ENCODE data around the gene IFNAR1. TPM values are rescaled to one million over a fixed set of nuclear protein-coding genes. Genes with fewer than 3 reads are reported as not detected.

The IFNAR1 gene
- total and polyA plus RNA-seq, 9 of the 15 experiments (the other 6 are each of a cell fraction or from before 2014, with no cell fraction given): 8.6 to 31.8 (median 14.8) TPM

DNA sequence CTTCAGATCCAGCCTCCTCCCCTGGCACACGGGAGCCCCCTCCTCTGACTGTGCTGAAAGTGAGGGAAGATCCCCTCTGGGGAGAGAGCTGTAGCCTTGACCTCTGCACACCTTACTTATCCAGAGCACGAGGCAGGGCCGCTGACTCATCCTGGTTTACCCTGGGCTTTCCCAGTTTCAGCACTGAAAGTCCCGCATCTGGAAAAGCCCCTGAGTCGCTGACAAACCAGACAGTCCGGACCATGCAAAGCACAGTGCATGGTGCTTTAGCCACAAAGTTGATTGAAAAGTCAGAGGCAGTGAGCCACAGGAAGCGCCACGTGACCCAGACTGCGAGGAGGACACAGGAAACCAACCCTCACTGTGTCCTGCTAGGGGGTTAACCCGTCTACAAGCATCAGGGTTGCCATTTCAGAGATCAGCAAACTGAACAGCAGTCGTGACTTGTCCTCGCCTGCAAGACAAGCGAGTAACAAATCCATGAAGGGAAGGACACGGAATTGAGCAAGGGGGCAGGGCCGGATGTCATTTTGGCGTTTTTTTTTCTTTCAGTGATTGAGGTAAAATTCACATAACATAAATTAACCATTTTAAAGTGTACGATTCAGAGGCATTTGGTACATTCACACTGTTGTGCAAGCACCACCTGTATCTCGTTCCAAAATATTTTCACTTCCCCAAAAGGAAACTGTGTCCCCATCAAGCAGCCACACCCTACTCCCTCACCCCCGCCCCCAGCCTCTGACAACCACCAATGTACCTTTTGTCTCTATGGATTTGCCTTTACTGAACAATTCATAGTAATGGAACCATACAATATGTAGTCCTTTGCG, 58.5 kb downstream of the IFNAR1 start (continued):
- TF ChIP-seq HMGXB4 (CRISPR knock-in tag; IDR thresholded peaks at IDR 0.05) (no peak), PRDM10 (IDR thresholded peaks at IDR 0.05; ENCODE audit: partially characterized antibody) (peak; percentile 28), CREB1 (IDR thresholded peaks at IDR 0.05) (no peak), CREB1 (CRISPR knock-in tag; IDR thresholded peaks at IDR 0.05) (no peak), FUS (optimal IDR thresholded peaks at IDR 0.05; ENCODE audit: low read depth, low read length) (no peak)
- TF ChIP-seq, protein P1, sequence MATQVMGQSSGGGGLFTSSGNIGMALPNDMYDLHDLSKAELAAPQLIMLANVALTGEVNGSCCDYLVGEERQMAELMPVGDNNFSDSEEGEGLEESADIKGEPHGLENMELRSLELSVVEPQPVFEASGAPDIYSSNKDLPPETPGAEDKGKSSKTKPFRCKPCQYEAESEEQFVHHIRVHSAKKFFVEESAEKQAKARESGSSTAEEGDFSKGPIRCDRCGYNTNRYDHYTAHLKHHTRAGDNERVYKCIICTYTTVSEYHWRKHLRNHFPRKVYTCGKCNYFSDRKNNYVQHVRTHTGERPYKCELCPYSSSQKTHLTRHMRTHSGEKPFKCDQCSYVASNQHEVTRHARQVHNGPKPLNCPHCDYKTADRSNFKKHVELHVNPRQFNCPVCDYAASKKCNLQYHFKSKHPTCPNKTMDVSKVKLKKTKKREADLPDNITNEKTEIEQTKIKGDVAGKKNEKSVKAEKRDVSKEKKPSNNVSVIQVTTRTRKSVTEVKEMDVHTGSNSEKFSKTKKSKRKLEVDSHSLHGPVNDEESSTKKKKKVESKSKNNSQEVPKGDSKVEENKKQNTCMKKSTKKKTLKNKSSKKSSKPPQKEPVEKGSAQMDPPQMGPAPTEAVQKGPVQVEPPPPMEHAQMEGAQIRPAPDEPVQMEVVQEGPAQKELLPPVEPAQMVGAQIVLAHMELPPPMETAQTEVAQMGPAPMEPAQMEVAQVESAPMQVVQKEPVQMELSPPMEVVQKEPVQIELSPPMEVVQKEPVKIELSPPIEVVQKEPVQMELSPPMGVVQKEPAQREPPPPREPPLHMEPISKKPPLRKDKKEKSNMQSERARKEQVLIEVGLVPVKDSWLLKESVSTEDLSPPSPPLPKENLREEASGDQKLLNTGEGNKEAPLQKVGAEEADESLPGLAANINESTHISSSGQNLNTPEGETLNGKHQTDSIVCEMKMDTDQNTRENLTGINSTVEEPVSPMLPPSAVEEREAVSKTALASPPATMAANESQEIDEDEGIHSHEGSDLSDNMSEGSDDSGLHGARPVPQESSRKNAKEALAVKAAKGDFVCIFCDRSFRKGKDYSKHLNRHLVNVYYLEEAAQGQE (IDR thresholded peaks at IDR 0.05; ENCODE audit: borderline replicate concordance): peak; percentile 48
- TF ChIP-seq, protein P1 (CRISPR knock-in tag; IDR thresholded peaks at IDR 0.05; ENCODE audit: low read depth): peak; percentile 25; the same call in 1 of the 2 replicates
- TF ChIP-seq, protein P2, sequence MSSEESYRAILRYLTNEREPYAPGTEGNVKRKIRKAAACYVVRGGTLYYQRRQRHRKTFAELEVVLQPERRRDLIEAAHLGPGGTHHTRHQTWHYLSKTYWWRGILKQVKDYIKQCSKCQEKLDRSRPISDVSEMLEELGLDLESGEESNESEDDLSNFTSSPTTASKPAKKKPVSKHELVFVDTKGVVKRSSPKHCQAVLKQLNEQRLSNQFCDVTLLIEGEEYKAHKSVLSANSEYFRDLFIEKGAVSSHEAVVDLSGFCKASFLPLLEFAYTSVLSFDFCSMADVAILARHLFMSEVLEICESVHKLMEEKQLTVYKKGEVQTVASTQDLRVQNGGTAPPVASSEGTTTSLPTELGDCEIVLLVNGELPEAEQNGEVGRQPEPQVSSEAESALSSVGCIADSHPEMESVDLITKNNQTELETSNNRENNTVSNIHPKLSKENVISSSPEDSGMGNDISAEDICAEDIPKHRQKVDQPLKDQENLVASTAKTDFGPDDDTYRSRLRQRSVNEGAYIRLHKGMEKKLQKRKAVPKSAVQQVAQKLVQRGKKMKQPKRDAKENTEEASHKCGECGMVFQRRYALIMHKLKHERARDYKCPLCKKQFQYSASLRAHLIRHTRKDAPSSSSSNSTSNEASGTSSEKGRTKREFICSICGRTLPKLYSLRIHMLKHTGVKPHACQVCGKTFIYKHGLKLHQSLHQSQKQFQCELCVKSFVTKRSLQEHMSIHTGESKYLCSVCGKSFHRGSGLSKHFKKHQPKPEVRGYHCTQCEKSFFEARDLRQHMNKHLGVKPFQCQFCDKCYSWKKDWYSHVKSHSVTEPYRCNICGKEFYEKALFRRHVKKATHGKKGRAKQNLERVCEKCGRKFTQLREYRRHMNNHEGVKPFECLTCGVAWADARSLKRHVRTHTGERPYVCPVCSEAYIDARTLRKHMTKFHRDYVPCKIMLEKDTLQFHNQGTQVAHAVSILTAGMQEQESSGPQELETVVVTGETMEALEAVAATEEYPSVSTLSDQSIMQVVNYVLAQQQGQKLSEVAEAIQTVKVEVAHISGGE (CRISPR knock-in tag; IDR thresholded peaks at IDR 0.05): no peak; a peak in 1 of 6 replicates
